OCI-LY3 (cell line): ENCODE data around the gene FIG4.
"Not testable (repeated sequence)": the region's sequence is repeated elsewhere in the genome, so short reads cannot be mapped to it uniquely, and the experiment has no call there.

Source experiments
- H2AFZ ChIP-seq: fragments of 200-600, 300-600 bp; shearing (Covaris generic); 2 replicates; pipeline ENCODE4 v1.6.0; 2014; ENCODE audit warnings: antibody characterized with exemption, low read depth, low read length
- H3K27ac ChIP-seq: fragments of 200-600, 300-600 bp; sonication (generic); 2 replicates; pipeline ENCODE4 v1.5.1; 2014; ENCODE audit warnings: mild to moderate bottlenecking, low read length, moderate library complexity, mixed read lengths
- H3K27me3 ChIP-seq: fragments of 200-600, 300-600 bp; sonication (generic); 2 replicates; pipeline ENCODE4 v1.6.1; 2014; ENCODE audit warnings: low read depth, low read length, mixed read lengths
- H3K36me3 ChIP-seq: fragments of 200-600, 300-600 bp; sonication (generic); replicated peaks from 2 replicates; pipeline ENCODE3; 2014; ENCODE audit warnings: low read depth, low read length, mixed read lengths
- H3K4me1 ChIP-seq: fragments of 300-600, 200-600 bp; sonication (generic); 2 replicates; pipeline ENCODE4 v1.6.1; 2014; ENCODE audit warnings: low read length, mixed read lengths
- H3K4me2 ChIP-seq: fragments of 200-600, 300-600 bp; sonication (generic); 2 replicates; pipeline ENCODE4 v1.6.1; 2014; ENCODE audit warnings: low read length, mixed read lengths
- H3K4me3 ChIP-seq: fragments of 300-600, 200-600 bp; sonication (generic); 2 replicates; pipeline ENCODE4 v1.5.1; 2014; ENCODE audit warnings: antibody characterized with exemption, mild to moderate bottlenecking, low read length, moderate library complexity
- H3K79me2 ChIP-seq: fragments of 300-600, 200-600 bp; shearing (Covaris generic); 2 replicates; pipeline ENCODE4 v1.6.1; 2014; ENCODE audit warnings: mild to moderate bottlenecking, low read length, mixed read lengths
- H3K9ac ChIP-seq: fragments of 300-600, 200-600 bp; shearing (Covaris generic); 2 replicates; pipeline ENCODE4 v1.6.0; 2014; ENCODE audit warnings: mild to moderate bottlenecking, low read length, moderate library complexity
- H3K9me3 ChIP-seq: fragments of 200-600, 300-600 bp; shearing (Covaris generic); 2 replicates; pipeline ENCODE4 v1.6.1; 2014; ENCODE audit warnings: low read length, mixed read lengths; ENCODE audit not compliant: insufficient read depth
- H4K20me1 ChIP-seq: fragments of 200-600, 300-600 bp; sonication (generic); 2 replicates; pipeline ENCODE4 v1.6.1; 2016; ENCODE audit warnings: low read length, mixed read lengths; ENCODE audit not compliant: insufficient read depth
- EZH2phosphoT487 ChIP-seq: fragments of 200-600 bp; shearing (Covaris generic); IDR thresholded peaks from 2 replicates; pipeline ENCODE4 v1.6.1; 2018; ENCODE audit warnings: antibody characterized with exemption, mixed run types, low read depth
- TF ChIP-seq, protein P1 (sequence below): fragments of 200-600, 300-600 bp; sonication (generic); IDR thresholded peaks from 2 replicates; pipeline ENCODE4 v1.5.1; 2014; ENCODE audit warnings: antibody characterized with exemption, low read length, low read depth

Gene FIG4

DNA sequence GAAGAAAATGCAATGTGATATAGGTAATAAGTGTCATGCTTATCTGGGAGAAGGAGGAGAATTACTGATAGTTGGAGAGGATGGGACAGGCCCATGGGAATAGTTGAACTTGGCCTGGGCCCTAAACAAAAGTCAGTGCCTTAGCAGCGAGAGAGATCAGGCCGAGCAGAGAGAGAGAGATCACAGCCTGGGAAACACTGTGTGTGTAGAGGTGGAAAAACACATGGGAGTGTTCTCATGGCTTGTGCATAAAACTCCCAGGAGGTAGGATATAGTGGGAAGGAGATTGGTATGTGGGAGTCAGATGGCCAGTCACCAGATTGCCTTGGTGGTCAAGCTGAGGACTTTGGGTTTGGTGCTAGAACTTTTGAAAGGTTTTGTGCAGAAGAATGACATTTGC lies 47.6 kb downstream of the FIG4 start:
- Histone ChIP-seq H3K4me2 (no peak overlapping the region), H3K9ac (no peak overlapping the region), H4K20me1 (no peaks in the 10 kb centered on the region), H3K27me3 (no peaks in the 10 kb centered on the region), H3K4me1 (no peaks in the 10 kb centered on the region), H3K79me2 (no peaks in the 10 kb centered on the region), H3K4me3 (no peak overlapping the region), H3K9me3 (no peaks in the 10 kb centered on the region), H3K36me3 (peaks cover 9% of the 10 kb centered on the region), H3K27ac (no peak overlapping the region), H2AFZ (no peak overlapping the region)
- TF ChIP-seq, protein P1, sequence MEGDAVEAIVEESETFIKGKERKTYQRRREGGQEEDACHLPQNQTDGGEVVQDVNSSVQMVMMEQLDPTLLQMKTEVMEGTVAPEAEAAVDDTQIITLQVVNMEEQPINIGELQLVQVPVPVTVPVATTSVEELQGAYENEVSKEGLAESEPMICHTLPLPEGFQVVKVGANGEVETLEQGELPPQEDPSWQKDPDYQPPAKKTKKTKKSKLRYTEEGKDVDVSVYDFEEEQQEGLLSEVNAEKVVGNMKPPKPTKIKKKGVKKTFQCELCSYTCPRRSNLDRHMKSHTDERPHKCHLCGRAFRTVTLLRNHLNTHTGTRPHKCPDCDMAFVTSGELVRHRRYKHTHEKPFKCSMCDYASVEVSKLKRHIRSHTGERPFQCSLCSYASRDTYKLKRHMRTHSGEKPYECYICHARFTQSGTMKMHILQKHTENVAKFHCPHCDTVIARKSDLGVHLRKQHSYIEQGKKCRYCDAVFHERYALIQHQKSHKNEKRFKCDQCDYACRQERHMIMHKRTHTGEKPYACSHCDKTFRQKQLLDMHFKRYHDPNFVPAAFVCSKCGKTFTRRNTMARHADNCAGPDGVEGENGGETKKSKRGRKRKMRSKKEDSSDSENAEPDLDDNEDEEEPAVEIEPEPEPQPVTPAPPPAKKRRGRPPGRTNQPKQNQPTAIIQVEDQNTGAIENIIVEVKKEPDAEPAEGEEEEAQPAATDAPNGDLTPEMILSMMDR: no peak
- no peak for TF ChIP-seq EZH2phosphoT487

DNA sequence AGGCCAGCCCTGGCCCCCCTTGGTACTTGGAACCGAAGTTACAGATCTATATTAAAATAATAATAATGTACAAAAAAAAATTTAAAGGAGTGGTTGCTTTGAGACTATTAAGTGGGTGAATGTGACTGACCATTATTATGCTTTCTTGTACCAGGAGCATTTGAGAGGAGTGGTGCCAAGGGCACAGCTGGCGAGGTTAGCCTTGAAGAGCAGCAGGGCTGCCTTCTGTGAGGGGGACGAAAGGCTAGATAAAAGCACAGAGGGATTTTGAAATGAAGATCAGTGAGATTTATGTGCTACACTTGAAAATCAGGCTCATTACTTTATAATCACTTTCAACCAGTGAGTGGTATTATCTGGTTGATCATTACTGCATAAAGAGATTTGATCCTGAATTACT lies 48.6 kb downstream of the FIG4 start:
- Histone ChIP-seq H3K9me3 (no peaks in the 10 kb centered on the region), H3K9ac (no peak overlapping the region), H4K20me1 (no peaks in the 10 kb centered on the region), H3K79me2 (no peaks in the 10 kb centered on the region), H3K4me3 (no peak overlapping the region), H3K36me3 (peaks cover 10% of the 10 kb centered on the region), H3K27ac (no peak overlapping the region), H2AFZ (no peak overlapping the region), H3K4me2 (no peak overlapping the region), H3K4me1 (no peaks in the 10 kb centered on the region), H3K27me3 (no peaks in the 10 kb centered on the region)
- TF ChIP-seq, protein P1: no peak
- no peak for TF ChIP-seq EZH2phosphoT487

DNA sequence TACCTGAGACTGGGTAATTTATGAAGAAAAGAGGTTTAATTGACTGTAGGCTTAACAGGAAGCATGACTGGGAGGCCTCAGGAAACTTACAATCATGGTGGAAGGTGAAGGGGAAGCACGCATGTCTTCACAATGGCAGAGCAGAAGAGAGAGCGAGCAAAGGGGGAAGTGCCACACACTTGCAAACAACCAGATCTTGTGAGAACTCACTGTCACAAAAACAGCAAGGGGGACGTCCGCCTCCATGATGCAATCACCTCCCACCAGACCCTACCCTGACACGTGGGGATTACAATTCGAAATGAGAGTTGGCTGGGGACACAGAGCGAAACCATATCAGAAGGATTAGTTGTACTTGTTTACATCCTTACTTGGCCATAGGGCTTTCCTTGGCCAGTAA lies 49.7 kb downstream of the FIG4 start:
- TF ChIP-seq, protein P1: no peak
- TF ChIP-seq EZH2phosphoT487: no peak
- H3K4me1 ChIP-seq: no peaks in the 10 kb centered on the region

DNA sequence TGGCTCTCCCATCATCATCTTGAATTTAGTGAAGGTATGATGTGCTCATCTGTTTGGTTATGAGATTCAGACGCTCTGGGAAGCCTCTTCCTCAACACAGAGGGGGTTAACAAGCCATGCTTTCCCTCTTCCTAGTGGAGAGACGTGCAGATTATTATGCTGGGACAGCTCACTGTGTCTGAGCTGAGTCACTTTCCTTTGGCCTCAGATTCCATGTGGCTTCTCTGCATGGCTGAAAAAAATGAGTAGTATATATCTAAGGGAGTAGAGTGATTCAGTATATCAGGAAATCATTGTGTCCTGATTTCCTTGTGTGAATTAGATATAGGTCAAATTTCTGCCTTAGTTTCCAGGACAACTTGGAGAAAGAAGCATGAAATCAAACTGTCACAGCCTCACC lies 52.6 kb downstream of the FIG4 start:
- Histone ChIP-seq H3K36me3 (peaks cover 6% of the 10 kb centered on the region), H3K79me2 (no peaks in the 10 kb centered on the region), H3K4me1 (no peaks in the 10 kb centered on the region), H2AFZ (no peak overlapping the region), H3K9me3 (no peaks in the 10 kb centered on the region), H3K27me3 (no peaks in the 10 kb centered on the region), H3K4me2 (no peak overlapping the region), H3K9ac (no peak overlapping the region), H4K20me1 (no peaks in the 10 kb centered on the region), H3K27ac (no peak overlapping the region), H3K4me3 (no peak overlapping the region)
- no peak for TF ChIP-seq EZH2phosphoT487
- TF ChIP-seq, protein P1: no peak

More for the DNA sequence above, 49.7 kb downstream of the FIG4 start:
- Histone ChIP-seq H3K4me3 (no peak overlapping the region), H3K79me2 (no peaks in the 10 kb centered on the region), H2AFZ (no peak overlapping the region), H4K20me1 (no peaks in the 10 kb centered on the region), H3K36me3 (peaks cover 4% of the 10 kb centered on the region), H3K4me2 (no peak overlapping the region), H3K9ac (no peak overlapping the region), H3K9me3 (no peaks in the 10 kb centered on the region), H3K27ac (no peak overlapping the region), H3K27me3 (no peaks in the 10 kb centered on the region)

DNA sequence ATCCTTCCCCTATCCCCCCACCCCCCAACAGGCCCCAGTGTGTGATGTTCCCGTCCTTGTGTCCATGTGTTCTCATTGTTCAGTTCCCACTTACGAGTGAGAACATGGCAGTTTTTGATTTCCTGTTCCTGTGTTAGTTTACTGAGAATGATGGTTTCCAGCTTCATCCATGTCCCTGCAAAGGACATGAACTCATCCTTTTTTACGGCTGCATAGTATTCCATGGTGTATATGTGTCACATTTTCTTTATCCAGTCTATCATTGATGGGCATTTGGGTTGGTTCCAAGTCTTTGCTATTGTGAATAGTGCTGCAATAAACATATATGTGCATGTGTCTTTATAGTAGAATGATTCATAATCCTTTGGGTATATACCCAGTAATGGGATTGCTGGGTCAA lies 53.7 kb downstream of the FIG4 start:
- not testable (repeated sequence) for H3K9me3 ChIP-seq, H3K4me3 ChIP-seq, H3K36me3 ChIP-seq, H3K4me2 ChIP-seq, H3K27me3 ChIP-seq, H3K9ac ChIP-seq, H3K79me2 ChIP-seq, H4K20me1 ChIP-seq, H2AFZ ChIP-seq, H3K27ac ChIP-seq, H3K4me1 ChIP-seq
